ENCODE results near the gene MAT2B. TPM values are rescaled to one million over a fixed set of nuclear protein-coding genes. Genes with fewer than 3 reads are reported as not detected.

Gene MAT2B
- polyA plus RNA-seq, 1 of the 3 experiments (the other 2 are of a cell fraction): 30.1 TPM

DNA sequence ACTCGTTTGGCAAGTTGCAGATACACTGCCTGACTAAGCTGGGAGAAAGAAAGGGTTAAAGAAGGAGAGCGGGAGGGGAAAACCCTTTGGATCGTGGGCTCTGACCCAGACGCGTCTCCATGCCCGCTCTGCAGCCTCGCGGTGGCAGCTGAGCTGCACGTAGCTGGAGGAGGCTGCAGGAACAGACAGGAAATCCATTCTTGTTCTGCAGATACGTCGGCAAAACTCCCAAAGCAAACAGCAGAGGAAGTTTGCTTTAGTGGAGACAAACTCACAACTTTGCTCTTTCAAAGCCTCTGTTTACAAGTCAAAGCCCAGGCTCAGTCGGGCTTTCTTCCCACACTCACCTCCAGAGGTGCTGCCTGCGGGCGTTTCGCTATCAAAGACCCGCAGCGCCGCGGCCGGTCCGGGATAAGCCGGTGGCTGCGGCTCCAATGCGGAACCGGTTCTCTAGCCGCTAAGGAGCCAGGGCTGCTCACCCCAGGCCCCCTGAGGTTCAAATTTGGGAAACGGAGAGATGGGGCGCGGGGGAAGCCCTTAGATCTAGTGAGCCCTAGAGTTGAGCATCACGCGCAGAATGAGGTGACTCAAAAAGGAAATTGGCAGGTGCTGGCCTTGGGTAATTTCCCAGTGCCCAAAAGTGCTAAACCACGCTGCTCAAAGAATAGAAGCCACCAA, 60.7 kb downstream of the MAT2B start:
- Histone ChIP-seq H3F3A (replicated peaks; ENCODE audit: insufficient read depth) (peaks cover 3% of the 10 kb centered on the region), H3K9ac (no peak overlapping the region), H3K36me3 (replicated peaks in 1 of 2; ENCODE audit: control insufficient read depth in 1 of 2, insufficient read depth in 2 of 2, low read length in 1 of 2) (no peaks in the 10 kb centered on the region), H3K27me3 (ENCODE audit: insufficient read depth) (no peaks in the 10 kb centered on the region), H2AFZ (ENCODE audit: low read depth) (no peak overlapping the region), H3K79me2 (ENCODE audit: insufficient read depth) (no peaks in the 10 kb centered on the region), H3K4me1 (ENCODE audit: control insufficient read depth in 1 of 2, insufficient read depth in 2 of 2, low read depth in 1 of 2, low read length in 1 of 2) (peaks cover 0 to 19% of the 10 kb centered on the region in 2 experiments; a peak in 3 of 4 replicates), H4K20me1 (ENCODE audit: insufficient read depth) (no peaks in the 10 kb centered on the region), H3K4me3 (ENCODE audit: low read depth in 2 of 2, low read length in 1 of 2) (no peak overlapping the region), H3K9me3 (no peaks in the 10 kb centered on the region), H3K27ac (ENCODE audit: low read depth in 2 of 2, low read length in 1 of 2) (no peak overlapping the region), H3K4me2 (no peak overlapping the region), H3K9me2 (no peaks in the 10 kb centered on the region)
- CTCF ChIA-PET: interaction anchor here (1.2 to 3.8 kb wide), 6 partner anchors 12 to 1107 kb away, joined by 3 to 29 read pairs (median 7); no protein-coding TSS in a partner anchor
- DNase-seq: no peak
- TF ChIP-seq NFIC (IDR thresholded peaks at IDR 0.05; ENCODE audit: borderline replicate concordance) (no peak), TAF1 (IDR thresholded peaks at IDR 0.05; ENCODE audit: borderline replicate concordance, low read depth, low read length) (no peak), GATA2 (CRISPR knock-in tag; IDR thresholded peaks at IDR 0.05) (no peak)
- TF ChIP-seq, protein P1, sequence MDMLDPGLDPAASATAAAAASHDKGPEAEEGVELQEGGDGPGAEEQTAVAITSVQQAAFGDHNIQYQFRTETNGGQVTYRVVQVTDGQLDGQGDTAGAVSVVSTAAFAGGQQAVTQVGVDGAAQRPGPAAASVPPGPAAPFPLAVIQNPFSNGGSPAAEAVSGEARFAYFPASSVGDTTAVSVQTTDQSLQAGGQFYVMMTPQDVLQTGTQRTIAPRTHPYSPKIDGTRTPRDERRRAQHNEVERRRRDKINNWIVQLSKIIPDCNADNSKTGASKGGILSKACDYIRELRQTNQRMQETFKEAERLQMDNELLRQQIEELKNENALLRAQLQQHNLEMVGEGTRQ (IDR thresholded peaks at IDR 0.05; ENCODE audit: borderline replicate concordance, low read depth, low read length): no peak
- TF ChIP-seq, protein P2, sequence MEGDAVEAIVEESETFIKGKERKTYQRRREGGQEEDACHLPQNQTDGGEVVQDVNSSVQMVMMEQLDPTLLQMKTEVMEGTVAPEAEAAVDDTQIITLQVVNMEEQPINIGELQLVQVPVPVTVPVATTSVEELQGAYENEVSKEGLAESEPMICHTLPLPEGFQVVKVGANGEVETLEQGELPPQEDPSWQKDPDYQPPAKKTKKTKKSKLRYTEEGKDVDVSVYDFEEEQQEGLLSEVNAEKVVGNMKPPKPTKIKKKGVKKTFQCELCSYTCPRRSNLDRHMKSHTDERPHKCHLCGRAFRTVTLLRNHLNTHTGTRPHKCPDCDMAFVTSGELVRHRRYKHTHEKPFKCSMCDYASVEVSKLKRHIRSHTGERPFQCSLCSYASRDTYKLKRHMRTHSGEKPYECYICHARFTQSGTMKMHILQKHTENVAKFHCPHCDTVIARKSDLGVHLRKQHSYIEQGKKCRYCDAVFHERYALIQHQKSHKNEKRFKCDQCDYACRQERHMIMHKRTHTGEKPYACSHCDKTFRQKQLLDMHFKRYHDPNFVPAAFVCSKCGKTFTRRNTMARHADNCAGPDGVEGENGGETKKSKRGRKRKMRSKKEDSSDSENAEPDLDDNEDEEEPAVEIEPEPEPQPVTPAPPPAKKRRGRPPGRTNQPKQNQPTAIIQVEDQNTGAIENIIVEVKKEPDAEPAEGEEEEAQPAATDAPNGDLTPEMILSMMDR (IDR thresholded peaks at IDR 0.05): no peak
- POLR2A ChIA-PET: no interaction called here
- 92% methylated on average over 30 of the region's 32 CpGs for WGBS (ENCODE audit: low lambda C conversion rate)

DNA sequence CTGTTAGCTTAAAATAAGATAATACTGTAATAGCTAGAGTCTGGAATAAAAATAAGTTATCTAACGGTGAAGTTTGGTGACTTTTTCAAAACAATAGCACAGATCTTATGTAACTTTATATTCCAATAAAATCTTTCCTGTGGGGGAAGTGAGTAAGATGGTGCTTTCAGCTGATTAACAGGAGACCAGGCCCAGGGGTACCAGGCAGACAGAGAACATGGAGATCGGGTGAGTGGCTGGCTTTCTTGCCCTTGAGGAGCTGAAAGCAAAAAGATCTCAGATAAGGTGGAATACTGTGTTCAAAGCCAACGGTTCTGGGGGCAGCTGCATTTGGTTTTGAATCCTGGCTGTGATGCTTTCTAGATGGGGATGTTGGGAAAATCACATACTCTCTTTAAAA, 61.3 kb downstream of the MAT2B start:
- Histone ChIP-seq H3K27me3 (ENCODE audit: insufficient read depth) (no peaks in the 10 kb centered on the region), H3K4me3 (ENCODE audit: low read depth in 2 of 2, low read length in 1 of 2) (no peak overlapping the region), H3K9me2 (no peaks in the 10 kb centered on the region), H3K4me1 (ENCODE audit: control insufficient read depth in 1 of 2, insufficient read depth in 2 of 2, low read depth in 1 of 2, low read length in 1 of 2) (peaks cover 4 to 21% of the 10 kb centered on the region in 2 experiments; a peak in 3 of 4 replicates), H3F3A (replicated peaks; ENCODE audit: insufficient read depth) (peaks cover 3% of the 10 kb centered on the region), H2AFZ (ENCODE audit: low read depth) (no peak overlapping the region), H4K20me1 (ENCODE audit: insufficient read depth) (no peaks in the 10 kb centered on the region), H3K9ac (no peak overlapping the region), H3K79me2 (ENCODE audit: insufficient read depth) (no peaks in the 10 kb centered on the region), H3K4me2 (no peak overlapping the region), H3K36me3 (replicated peaks in 1 of 2; ENCODE audit: control insufficient read depth in 1 of 2, insufficient read depth in 2 of 2, low read length in 1 of 2) (no peaks in the 10 kb centered on the region), H3K9me3 (no peaks in the 10 kb centered on the region), H3K27ac (ENCODE audit: low read depth in 2 of 2, low read length in 1 of 2) (peak overlapping the region in 1 of 2 experiments; percentile 53; a peak in 2 of 4 replicates)
- TF ChIP-seq, protein P3, sequence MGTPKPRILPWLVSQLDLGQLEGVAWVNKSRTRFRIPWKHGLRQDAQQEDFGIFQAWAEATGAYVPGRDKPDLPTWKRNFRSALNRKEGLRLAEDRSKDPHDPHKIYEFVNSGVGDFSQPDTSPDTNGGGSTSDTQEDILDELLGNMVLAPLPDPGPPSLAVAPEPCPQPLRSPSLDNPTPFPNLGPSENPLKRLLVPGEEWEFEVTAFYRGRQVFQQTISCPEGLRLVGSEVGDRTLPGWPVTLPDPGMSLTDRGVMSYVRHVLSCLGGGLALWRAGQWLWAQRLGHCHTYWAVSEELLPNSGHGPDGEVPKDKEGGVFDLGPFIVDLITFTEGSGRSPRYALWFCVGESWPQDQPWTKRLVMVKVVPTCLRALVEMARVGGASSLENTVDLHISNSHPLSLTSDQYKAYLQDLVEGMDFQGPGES (IDR thresholded peaks at IDR 0.05; ENCODE audit: low read depth, low read length): no peak
- 0 out of 2 replicates have a peak, but pooled peaks have one; percentile 10 for TF ChIP-seq GATA2 (CRISPR knock-in tag; IDR thresholded peaks at IDR 0.05)
- no peak for TF ChIP-seq EP300 (IDR thresholded peaks at IDR 0.05; ENCODE audit: borderline replicate concordance in 1 of 2, low read depth in 1 of 2, low read length in 1 of 2)
- TF ChIP-seq SMC3 (IDR thresholded peaks at IDR 0.05; ENCODE audit: low read depth, low read length): no peak
- TF ChIP-seq NFIC (IDR thresholded peaks at IDR 0.05; ENCODE audit: borderline replicate concordance): no peak
- 49% methylated on average over 3 of the region's 3 CpGs for WGBS (ENCODE audit: low lambda C conversion rate)
- ChIA-PET POLR2A (no interaction called here), CTCF (interaction anchor here (0.6 to 3.8 kb wide), 6 partner anchors 15 to 937 kb away, joined by 3 to 29 read pairs (median 4); no protein-coding TSS in a partner anchor)
- no peak for DNase-seq

Data from SK-N-SH (cell line).